HG02678 (cell line): ENCODE results near the gene IPO4.
A peak's percentile ranks its signal among the peaks of the same experiment; 100 is the strongest.

ENCODE experiments used
- ATAC-seq: cut with Tn5 transposase; IDR thresholded peaks from one replicate; pipeline ENCODE4 v1.9.1; 2021; ENCODE audit warnings: mild to moderate bottlenecking, moderate library complexity; ENCODE audit not compliant: unreplicated experiment

IPO4 gene

GRCh38 chr14:24177041-24177825 is 11.4 kb downstream of the IPO4 start:
- ATAC-seq = no peak

- no peak for ATAC-seq
These were observed 12.0 kb downstream of the IPO4 start for GRCh38 chr14:24176599-24176998.

- ATAC-seq = no peak
These were observed 15.7 kb downstream of the IPO4 start for GRCh38 chr14:24172871-24173281.

DNA sequence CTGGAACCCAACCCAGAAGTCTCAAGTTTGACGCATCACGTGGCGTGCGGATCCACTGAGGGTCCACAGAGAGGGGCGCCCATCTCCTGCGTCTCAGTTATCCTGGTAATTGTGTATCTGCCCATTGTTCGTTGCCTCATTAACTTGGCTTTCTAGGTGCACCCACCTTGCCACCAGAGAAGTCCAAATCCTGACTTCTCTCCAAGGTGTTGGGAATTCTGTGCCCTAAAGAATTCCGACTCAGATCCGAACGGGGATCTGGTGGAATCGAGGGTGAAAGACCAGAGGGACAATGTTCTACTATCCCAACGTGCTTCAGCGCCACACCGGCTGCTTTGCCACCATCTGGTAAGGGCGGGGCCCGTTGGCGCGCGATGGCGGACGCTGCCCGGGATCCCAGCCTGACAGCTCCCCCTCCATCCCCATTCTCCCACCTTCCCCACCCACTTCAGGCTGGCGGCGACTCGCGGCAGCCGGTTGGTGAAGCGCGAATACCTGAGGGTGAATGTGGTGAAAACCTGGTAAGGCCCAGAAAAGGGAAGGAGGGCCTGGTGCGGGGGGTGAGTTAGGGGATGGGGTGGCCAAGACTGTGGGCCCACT is 16.3 kb downstream of the IPO4 start:
- ATAC-seq = no peak

DNA sequence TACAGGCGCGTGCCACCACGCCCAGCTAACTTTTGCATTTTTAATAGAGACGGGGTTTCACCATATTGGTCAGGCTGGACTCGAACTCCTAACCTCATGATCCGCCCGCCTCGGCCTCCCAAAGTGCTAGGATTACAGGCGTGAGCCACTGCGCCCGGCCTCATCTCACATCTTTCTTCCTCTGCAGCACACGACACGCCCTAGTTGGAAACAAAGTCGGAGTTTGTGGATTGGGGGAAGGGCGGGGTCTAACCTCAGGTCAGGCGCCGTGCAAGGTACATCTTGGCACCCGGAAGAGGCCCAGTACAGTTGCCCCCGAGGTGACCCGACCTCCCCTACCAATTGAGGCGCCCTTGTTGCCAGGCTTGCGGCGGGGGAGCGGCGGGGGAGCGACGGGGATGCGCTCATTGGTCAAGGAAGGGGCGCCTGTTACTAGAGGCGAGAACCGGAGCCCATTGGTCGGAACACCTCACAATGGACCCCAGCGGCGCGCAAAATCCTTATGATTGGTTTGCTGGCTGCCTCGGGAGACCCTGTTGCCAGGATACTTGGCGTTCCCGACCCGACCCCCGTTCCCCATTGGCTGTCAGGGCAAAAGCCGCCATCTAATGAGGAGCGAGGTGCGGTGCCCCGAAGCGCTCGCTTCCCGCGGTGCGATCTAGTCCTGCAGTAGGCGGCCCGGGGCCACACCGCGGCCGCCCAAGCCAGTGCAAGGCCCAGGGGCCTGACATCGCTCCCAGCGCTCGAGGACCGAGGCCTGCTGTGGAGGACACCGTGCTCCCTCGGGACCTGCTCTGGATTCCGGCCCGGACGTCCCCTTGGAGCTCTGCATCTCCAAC is 17.0 kb downstream of the IPO4 start, which contains the start of gene REC8:
TSS of gene REC8 (plus strand) at position 659 of the 839 bp plus-strand sequence. CDS start 473 bp downstream, outside the sequence.
- peak; percentile 84 for ATAC-seq

DNA sequence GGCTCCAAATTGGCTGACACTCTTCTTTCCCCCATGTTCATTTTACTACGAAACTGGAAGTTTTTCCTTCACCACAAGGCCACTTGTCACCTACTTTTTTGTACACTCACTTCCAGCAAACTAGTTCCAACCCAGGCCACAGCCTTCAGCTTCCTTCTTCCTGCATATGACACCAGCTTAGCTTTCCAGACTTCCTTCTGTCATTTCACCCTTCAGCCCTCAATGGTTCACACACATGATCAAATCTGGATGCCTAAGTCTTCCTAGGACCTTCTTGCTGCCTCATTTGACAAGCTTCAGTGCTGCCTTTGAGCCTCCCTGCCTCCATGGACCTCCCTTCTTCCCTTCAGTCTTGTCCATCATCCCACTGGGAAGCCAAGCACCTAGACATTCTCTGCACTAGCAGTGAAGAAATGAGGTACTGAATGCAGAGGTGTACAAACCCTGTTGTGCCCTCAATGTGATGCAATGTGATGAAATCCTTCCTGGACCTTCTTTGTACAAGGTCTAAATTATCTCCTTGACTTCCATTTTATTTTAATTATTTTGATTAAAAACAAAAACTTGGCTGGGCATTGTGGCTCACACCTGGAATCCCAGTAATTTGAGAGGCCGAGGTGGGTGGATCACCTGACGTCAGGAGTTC is 21.0 kb downstream of the IPO4 start:
- no peak for ATAC-seq

GRCh38 chr14:24165785-24166184 is 22.8 kb downstream of the IPO4 start:
- ATAC-seq = no peak

DNA sequence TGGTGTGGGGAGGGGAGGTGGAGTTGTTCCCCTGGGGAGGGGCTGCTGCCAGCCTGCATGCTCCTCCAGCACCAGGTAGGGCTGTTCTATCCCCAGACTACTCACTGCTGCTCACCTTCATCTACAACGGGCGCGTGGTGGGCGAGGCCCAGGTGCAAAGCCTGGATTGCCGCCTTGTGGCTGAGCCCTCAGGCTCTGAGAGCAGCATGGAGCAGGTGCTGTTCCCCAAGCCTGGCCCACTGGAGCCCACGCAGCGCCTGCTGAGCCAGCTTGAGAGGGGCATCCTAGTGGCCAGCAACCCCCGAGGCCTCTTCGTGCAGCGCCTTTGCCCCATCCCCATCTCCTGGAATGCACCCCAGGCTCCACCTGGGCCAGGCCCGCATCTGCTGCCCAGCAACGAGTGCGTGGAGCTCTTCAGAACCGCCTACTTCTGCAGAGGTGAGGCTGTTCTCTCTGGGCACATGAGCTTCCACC is 24.1 kb downstream of the IPO4 start:
- no peak for ATAC-seq

DNA sequence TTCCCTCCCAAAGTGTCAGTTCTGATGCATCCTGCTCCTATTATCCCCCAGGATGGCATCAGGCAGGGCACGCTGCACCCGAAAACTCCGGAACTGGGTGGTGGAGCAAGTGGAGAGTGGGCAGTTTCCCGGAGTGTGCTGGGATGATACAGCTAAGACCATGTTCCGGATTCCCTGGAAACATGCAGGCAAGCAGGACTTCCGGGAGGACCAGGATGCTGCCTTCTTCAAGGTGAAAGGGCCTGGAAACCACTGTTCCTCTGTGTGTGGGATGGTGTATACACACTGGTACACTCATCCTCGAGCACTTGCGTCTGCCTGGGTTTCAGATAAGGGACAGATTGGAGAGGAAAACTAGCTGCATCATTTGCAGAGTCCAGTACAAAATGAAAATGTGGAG is 26.5 kb downstream of the IPO4 start:
- ATAC-seq = no peak

DNA sequence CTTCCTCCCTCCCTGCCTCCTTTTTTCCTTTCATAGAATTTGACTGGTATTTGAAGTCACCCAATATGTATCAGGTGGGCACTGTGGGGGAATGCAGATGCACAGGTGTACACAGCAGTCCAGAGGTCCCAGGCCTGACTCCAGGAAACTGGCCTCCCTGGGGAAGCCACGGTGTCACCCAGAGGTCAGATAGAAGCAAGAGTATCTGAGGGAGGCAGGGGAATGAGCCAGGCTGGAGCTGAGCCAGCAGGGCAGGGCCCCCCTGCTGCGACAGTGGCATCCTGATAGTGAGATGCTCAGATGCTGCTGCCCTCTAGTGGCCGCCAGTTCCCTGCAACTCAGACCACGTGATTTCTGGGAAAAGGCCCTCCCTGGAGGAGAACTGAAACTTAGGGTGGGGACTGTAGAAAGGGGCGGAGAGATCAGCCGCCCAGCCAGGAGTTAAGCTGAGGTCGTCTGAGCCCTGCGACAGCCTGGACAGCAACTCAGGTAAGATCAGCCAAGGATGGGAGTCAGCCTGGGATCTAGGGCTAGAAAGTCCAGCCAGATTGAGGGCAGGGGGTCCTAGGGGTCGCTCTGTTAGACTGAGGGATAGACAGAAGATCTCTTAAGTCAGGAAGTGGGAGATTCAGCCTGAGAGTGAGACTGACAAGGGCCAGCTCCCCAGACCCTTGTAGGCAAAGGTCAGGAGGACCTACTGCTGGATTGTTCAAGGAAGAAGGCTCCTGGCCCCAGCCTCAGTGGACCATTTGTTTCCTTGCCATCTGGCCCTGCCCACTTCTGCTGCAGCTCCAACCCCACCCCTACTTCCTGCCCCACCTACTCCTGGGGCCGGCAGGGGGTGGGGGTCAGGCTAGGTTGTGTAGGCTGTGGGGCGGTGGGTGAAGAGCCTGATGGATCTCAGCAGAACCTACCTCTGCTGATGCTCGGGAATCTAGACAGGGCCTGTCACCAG is 27.5 kb downstream of the IPO4 start, which contains the start of gene IRF9:
TSS of gene IRF9 (plus strand) at position 416 of the 955 bp plus-strand sequence. CDS start 880 bp downstream, outside the sequence.
- ATAC-seq = peak; percentile 82

GRCh38 chr14:24160499-24160849 is 28.1 kb downstream of the IPO4 start:
- ATAC-seq = no peak

GRCh38 chr14:24159777-24160498 is 28.7 kb downstream of the IPO4 start:
- ATAC-seq = no peak

- ATAC-seq = no peak
These were observed 31.3 kb downstream of the IPO4 start for GRCh38 chr14:24157331-24157730.

DNA sequence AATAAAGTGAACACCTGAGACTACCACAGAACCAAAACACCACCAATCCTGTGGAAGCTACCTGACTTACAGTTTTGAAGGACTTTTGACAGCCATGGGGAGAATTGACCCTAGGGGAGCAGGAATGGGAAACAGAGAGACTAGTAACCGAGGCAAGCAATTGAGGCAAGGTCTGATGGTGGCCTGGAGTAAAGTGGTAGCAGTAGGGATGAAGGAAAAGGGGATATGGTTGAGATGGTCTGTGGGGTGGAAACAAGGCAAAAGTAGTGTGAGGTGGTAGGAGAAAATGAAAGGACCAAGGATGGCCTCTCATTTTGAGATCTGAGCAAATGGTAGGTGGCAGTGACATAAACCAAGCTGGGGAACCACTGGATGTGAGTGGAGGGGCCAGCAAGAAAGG is 31.8 kb downstream of the IPO4 start:
- no peak for ATAC-seq

- no peak for ATAC-seq
These were observed 33.5 kb downstream of the IPO4 start for GRCh38 chr14:24155100-24155499.

DNA sequence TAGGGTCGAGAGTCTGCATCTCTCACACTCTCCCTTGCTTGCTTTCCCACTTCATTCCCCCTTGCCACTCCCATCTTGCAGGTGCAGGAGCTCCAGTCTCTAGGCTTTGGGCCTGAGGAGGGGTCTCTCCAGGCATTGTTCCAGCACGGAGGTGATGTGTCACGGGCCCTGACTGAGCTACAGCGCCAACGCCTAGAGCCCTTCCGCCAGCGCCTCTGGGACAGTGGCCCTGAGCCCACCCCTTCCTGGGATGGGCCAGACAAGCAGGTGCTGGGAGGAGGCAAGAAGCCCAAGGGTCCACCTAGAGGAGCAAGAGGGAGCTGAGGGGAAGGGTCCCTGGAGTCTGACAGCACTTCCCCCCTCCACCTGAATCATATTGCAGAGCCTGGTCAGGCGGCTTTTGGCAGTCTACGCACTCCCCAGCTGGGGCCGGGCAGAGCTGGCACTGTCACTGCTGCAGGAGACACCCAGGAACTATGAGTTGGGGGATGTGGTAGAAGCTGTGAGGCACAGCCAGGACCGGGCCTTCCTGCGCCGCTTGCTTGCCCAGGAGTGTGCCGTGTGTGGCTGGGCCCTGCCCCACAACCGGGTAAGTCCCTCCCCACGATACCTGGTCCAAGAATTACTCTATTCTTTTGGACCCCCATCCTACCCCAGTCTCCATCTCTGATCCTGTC is 37.1 kb downstream of the IPO4 start:
- no peak for ATAC-seq

DNA sequence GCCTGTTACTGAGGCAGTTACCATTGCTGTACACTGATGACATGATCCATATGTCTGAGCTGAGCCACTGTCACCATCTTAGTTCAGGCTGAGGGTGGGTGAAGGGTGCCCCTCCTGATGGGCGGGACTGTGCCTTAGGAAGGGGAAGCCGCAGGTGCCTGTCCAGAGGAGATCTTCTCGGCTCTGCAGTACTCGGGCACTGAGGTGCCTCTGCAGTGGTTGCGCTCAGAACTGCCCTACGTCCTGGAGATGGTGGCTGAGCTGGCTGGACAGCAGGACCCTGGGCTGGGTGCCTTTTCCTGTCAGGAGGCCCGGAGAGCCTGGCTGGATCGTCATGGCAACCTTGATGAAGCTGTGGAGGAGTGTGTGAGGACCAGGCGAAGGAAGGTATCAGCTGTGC is 37.6 kb downstream of the IPO4 start:
- no peak for ATAC-seq

DNA sequence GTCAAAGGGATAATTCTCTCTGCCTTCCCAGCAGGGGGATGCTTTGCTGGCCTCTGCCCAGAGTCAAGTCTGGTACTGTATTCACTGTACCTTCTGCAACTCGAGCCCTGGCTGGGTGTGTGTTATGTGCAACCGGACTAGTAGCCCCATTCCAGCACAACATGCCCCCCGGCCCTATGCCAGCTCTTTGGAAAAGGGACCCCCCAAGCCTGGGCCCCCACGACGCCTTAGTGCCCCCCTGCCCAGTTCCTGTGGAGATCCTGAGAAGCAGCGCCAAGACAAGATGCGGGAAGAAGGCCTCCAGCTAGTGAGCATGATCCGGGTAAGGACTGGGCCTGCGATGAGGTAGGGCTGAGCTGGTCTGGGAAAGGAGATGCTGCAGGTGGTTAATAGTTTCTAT is 38.0 kb downstream of the IPO4 start:
- ATAC-seq = no peak

GRCh38 chr14:24150061-24150460 is 38.6 kb downstream of the IPO4 start:
- ATAC-seq = no peak
